Stimulated activated CD8-positive, alpha-beta memory T cell treated with anti-CD3 and anti-CD28 coated beads, Interleukin-7, amount 100 ng/mL, for 1 hour (primary cell): ENCODE data around the gene TRAF3.
"Not testable (repeated sequence)": the region's sequence is repeated elsewhere in the genome, so short reads cannot be mapped to it uniquely, and the experiment has no call there.

ENCODE experiments used
- DNase-seq, 2 donors: peaks; one replicate each; pipeline ENCODE4 v3.0.0-alpha.2; 2020; ENCODE audit warnings: low read depth in 2 of 2

The TRAF3 gene

GRCh38 chr14:102892651-102893050 is 115.4 kb downstream of the TRAF3 start:
- no peak for DNase-seq

- DNase-seq = no peak
These were observed 116.2 kb downstream of the TRAF3 start for GRCh38 chr14:102893452-102893851.

GRCh38 chr14:102896735-102897134 is 119.5 kb downstream of the TRAF3 start:
- DNase-seq = not testable (repeated sequence)

GRCh38 chr14:102897299-102898027 is 120.2 kb downstream of the TRAF3 start:
- no peak for DNase-seq

GRCh38 chr14:102898298-102898697 is 121.0 kb downstream of the TRAF3 start:
- DNase-seq = no peak

GRCh38 chr14:102898776-102899515 is 121.7 kb downstream of the TRAF3 start:
- DNase-seq = no peak

GRCh38 chr14:102899516-102899900 is 122.3 kb downstream of the TRAF3 start:
- DNase-seq = no peak

GRCh38 chr14:102900631-102901571 is 123.7 kb downstream of the TRAF3 start:
- no peak for DNase-seq

GRCh38 chr14:102901633-102902032 is 124.4 kb downstream of the TRAF3 start:
- no peak for DNase-seq

- DNase-seq = no peak
These were observed 124.8 kb downstream of the TRAF3 start for GRCh38 chr14:102902086-102902485.

GRCh38 chr14:102902523-102903247 is 125.4 kb downstream of the TRAF3 start:
- no peak for DNase-seq

GRCh38 chr14:102903248-102903888 is 126.1 kb downstream of the TRAF3 start:
- no peak for DNase-seq

- DNase-seq = no peak
These were observed 126.8 kb downstream of the TRAF3 start for GRCh38 chr14:102903889-102904512.

- no peak for DNase-seq
These were observed 128.2 kb downstream of the TRAF3 start for GRCh38 chr14:102905116-102906108.

GRCh38 chr14:102906616-102907302 is 129.5 kb downstream of the TRAF3 start:
- DNase-seq = no peak

GRCh38 chr14:102907303-102907844 is 130.1 kb downstream of the TRAF3 start:
- no peak for DNase-seq

- DNase-seq = no peak
These were observed 130.9 kb downstream of the TRAF3 start for GRCh38 chr14:102907980-102908730.
